Activated CD8-positive, alpha-beta memory T cell treated with anti-CD3 and anti-CD28 coated beads, Interleukin-2, amount 50 U/mL, for 48 hours (primary cell): Measurements from ENCODE around the gene TRIM44.

Source experiments
- DNase-seq: peaks from one replicate; pipeline ENCODE4 v3.0.0-alpha.2; 2020

Gene TRIM44

GRCh38 chr11:35796562-35796961, 134.0 kb downstream of the TRIM44 start:
- DNase-seq, result no peak

GRCh38 chr11:35798423-35798822, 135.8 kb downstream of the TRIM44 start:
- no peak for DNase-seq

- DNase-seq, result no peak
Measured at GRCh38 chr11:35798983-35799382, 136.4 kb downstream of the TRIM44 start.

- DNase-seq, result no peak
Measured at GRCh38 chr11:35799655-35800054, 137.1 kb downstream of the TRIM44 start.

- DNase-seq, result no peak
Measured at GRCh38 chr11:35800970-35801953, 138.7 kb downstream of the TRIM44 start.

GRCh38 chr11:35802221-35802620, 139.6 kb downstream of the TRIM44 start:
- DNase-seq, result no peak

- no peak for DNase-seq
Measured at GRCh38 chr11:35802672-35803071, 140.1 kb downstream of the TRIM44 start.

GRCh38 chr11:35803115-35803514, 140.5 kb downstream of the TRIM44 start:
- DNase-seq, result no peak

- DNase-seq, result no peak
Measured at GRCh38 chr11:35804451-35805040, 142.0 kb downstream of the TRIM44 start.

GRCh38 chr11:35809561-35809960, 147.0 kb downstream of the TRIM44 start:
- DNase-seq, result no peak

GRCh38 chr11:35810045-35810645, 147.6 kb downstream of the TRIM44 start:
- DNase-seq, result no peak

- DNase-seq, result no peak
Measured at GRCh38 chr11:35811783-35812182, 149.2 kb downstream of the TRIM44 start.

GRCh38 chr11:35812828-35813227, 150.3 kb downstream of the TRIM44 start:
- DNase-seq, result no peak

GRCh38 chr11:35814081-35814695, 151.6 kb downstream of the TRIM44 start:
- DNase-seq, result no peak

GRCh38 chr11:35814720-35815305, 152.2 kb downstream of the TRIM44 start:
- DNase-seq, result no peak

- no peak for DNase-seq
Measured at GRCh38 chr11:35815556-35816315, 153.2 kb downstream of the TRIM44 start.

- DNase-seq, result no peak
Measured at GRCh38 chr11:35820614-35821013, 158.0 kb downstream of the TRIM44 start.

GRCh38 chr11:35822815-35823495, 160.4 kb downstream of the TRIM44 start:
- DNase-seq, result no peak

- no peak for DNase-seq
Measured at GRCh38 chr11:35823742-35824298, 161.2 kb downstream of the TRIM44 start.

GRCh38 chr11:35825386-35825785, 162.8 kb downstream of the TRIM44 start:
- no peak for DNase-seq

- DNase-seq, result no peak
Measured at GRCh38 chr11:35826006-35826405, 163.4 kb downstream of the TRIM44 start.
